T-cell (primary cell): Measurements from ENCODE around the gene ADGRD1. TPM values are rescaled to one million over a fixed set of nuclear protein-coding genes. Genes with fewer than 3 reads are reported as not detected.

Experiments
- ATAC-seq, 4 experiments: fragments of 200-7000 bp in 3 of 4; fragments of 150-1000 bp in 1 of 4; cut with Tn5 transposase; replicated peaks in 1 of 4; 1 replicate in 3 of 4; 2 replicates in 1 of 4; pipeline ENCODE4 v1.10.0; 2021; ENCODE audit warnings: moderate library complexity in 3 of 4, mild to moderate bottlenecking in 2 of 4, moderate number of reproducible peaks in 1 of 4
- CTCF ChIA-PET, 2 donors: fragments of 300-600 bp; sonication (Branson Sonifier 250); formaldehyde crosslinking; loops; one replicate each; lab custom pipeline; 2022; ENCODE audit warnings: antibody characterized with exemption in 2 of 2; lab: Charles Lee
- POLR2A ChIA-PET, 2 donors: fragments of 300-600 bp; sonication (Branson Sonifier 250); formaldehyde crosslinking; loops; one replicate each; lab custom pipeline; 2022; ENCODE audit warnings: antibody characterized with exemption in 2 of 2; lab: Charles Lee
- DNase-seq, 35 experiments: peaks; one replicate each; pipeline versions ENCODE4 v3.0.0 to v3.0.0-alpha.2; 2013 to 2023
- H3K27ac ChIP-seq: one replicate; pipeline ENCODE4 v1.5.1; 2013; ENCODE audit warnings: low read length
- H3K27me3 ChIP-seq, 2 experiments: replicated peaks in 1 of 2; 1 replicate in 1 of 2; 2 replicates in 1 of 2; pipeline versions ENCODE4 v1.6.1 to v1.7.0; 2013; ENCODE audit warnings: low read length in 1 of 2, mixed read lengths in 1 of 2; ENCODE audit not compliant: control insufficient read depth in 2 of 2, insufficient read depth in 2 of 2; ENCODE audit errors: extremely low read depth in 1 of 2
- H3K36me3 ChIP-seq, 2 donors: 1 replicate in 1 of 2; 2 replicates in 1 of 2; pipeline versions ENCODE4 v1.6.1 to v1.7.0; 2013; ENCODE audit warnings: low read length in 1 of 2; ENCODE audit not compliant: control insufficient read depth in 2 of 2, insufficient read depth in 1 of 2; ENCODE audit errors: extremely low read depth in 1 of 2
- H3K4me1 ChIP-seq, 2 experiments: 1 replicate in 1 of 2; 2 replicates in 1 of 2; pipeline versions ENCODE4 v1.6.1 to v1.7.0; 2013; ENCODE audit warnings: low read length in 2 of 2, mixed read lengths in 1 of 2; ENCODE audit not compliant: insufficient read depth in 2 of 2, control insufficient read depth in 1 of 2; ENCODE audit errors: extremely low read depth in 1 of 2
- H3K4me3 ChIP-seq, 2 donors: 1 replicate in 1 of 2; 2 replicates in 1 of 2; pipeline versions ENCODE4 v1.5.1 to v1.7.0; 2013; ENCODE audit warnings: mild to moderate bottlenecking in 2 of 2, low read length in 1 of 2, moderate library complexity in 1 of 2; ENCODE audit not compliant: control insufficient read depth in 1 of 2; ENCODE audit errors: extremely low read depth in 1 of 2
- H3K9me3 ChIP-seq: 2 replicates; pipeline ENCODE4 v1.7.0; 2013
- H3K27ac Mint-ChIP-seq, 2 donors: one replicate each; pipeline ENCODE4 v1.8.0; 2020 to 2021; ENCODE audit warnings: mild to moderate bottlenecking in 2 of 2, mixed read lengths in 2 of 2
- H3K27me3 Mint-ChIP-seq, 2 donors: one replicate each; pipeline ENCODE4 v1.8.0; 2021 to 2022; ENCODE audit warnings: mixed read lengths in 2 of 2
- H3K36me3 Mint-ChIP-seq: one replicate; pipeline ENCODE4 v1.8.0; 2021; ENCODE audit warnings: mixed read lengths
- H3K4me1 Mint-ChIP-seq, 3 donors: one replicate each; pipeline ENCODE4 v1.8.0; 2020 to 2022; ENCODE audit warnings: mixed read lengths in 3 of 3, mild to moderate bottlenecking in 1 of 3
- H3K4me3 Mint-ChIP-seq, 3 donors: one replicate each; pipeline ENCODE4 v1.8.0; 2020 to 2022; ENCODE audit warnings: mild to moderate bottlenecking in 3 of 3, mixed read lengths in 3 of 3, moderate library complexity in 3 of 3
- H3K9me3 Mint-ChIP-seq, 3 donors: one replicate each; pipeline ENCODE4 v1.8.0; 2020 to 2022; ENCODE audit warnings: mixed read lengths in 3 of 3
- WGBS: methylation state at CpG from one replicate; pipeline ENCODE4 v1.1.5; 2013; ENCODE audit warnings: missing lambda C conversion rate; ENCODE audit not compliant: insufficient coverage; 5-methylcytosine and 5-hydroxymethylcytosine counted together
- total RNA-seq, 35 experiments: library from RNA in 6 of 35; stranded (reverse) in 6 of 35; fragments of 120-200 nt in 1 of 35; gene quantifications; one replicate each; pipeline versions ENCODE4 v1.2.1 to v1.2.4 and lab custom pipeline; 2013 to 2026

Gene ADGRD1
- total RNA-seq, 5 donors from 2014 or later (not counting 1 experiment from before 2014, with no cell fraction given) = 0.29 to 1.1 (median 0.43) TPM; not detected in 1

- Histone ChIP-seq H3K4me3 (no peak overlapping the region), H3K27ac (no peak overlapping the region), H3K4me1 (no peaks in the 10 kb centered on the region), H3K9me3 (no peaks in the 10 kb centered on the region), H3K36me3 (no peaks in the 10 kb centered on the region), H3K27me3 (peaks cover 0 to 19% of the 10 kb centered on the region in 2 experiments)
- CTCF ChIA-PET = no interaction called here
- POLR2A ChIA-PET = no interaction called here
- Mint-ChIP-seq H3K36me3 (no peaks in the 10 kb centered on the region), H3K9me3 (no peaks in the 10 kb centered on the region), H3K4me1 (no peaks in the 10 kb centered on the region), H3K27me3 (peaks cover 0 to 3% of the 10 kb centered on the region in 2 donors), H3K27ac (no peak overlapping the region), H3K4me3 (no peak overlapping the region)
- 96% methylated on average over 4 of the region's 11 CpGs for WGBS
- no peak for ATAC-seq
- DNase-seq = no peak
Measured at GRCh38 chr12:131026754-131027153, 73.0 kb downstream of the ADGRD1 start.

- Mint-ChIP-seq H3K9me3 (no peaks in the 10 kb centered on the region), H3K27ac (no peak overlapping the region), H3K36me3 (no peaks in the 10 kb centered on the region), H3K4me1 (no peaks in the 10 kb centered on the region), H3K27me3 (peaks cover 0 to 7% of the 10 kb centered on the region in 2 donors), H3K4me3 (no peak overlapping the region)
- H3K4me1 ChIP-seq = no peaks in the 10 kb centered on the region
- ChIA-PET CTCF (no interaction called here), POLR2A (no interaction called here)
- 100% methylated on average over 1 of the region's 9 CpGs for WGBS
- ATAC-seq = no peak
- no peaks in the 10 kb centered on the region for H3K9me3 ChIP-seq
- H3K36me3 ChIP-seq = no peaks in the 10 kb centered on the region
- H3K27me3 ChIP-seq = peaks cover 0 to 24% of the 10 kb centered on the region in 2 experiments
- H3K4me3 ChIP-seq = no peak overlapping the region
- no peak for DNase-seq
- H3K27ac ChIP-seq = no peak overlapping the region
Measured at GRCh38 chr12:131027264-131027663, 73.6 kb downstream of the ADGRD1 start.

GRCh38 chr12:131027876-131028586 lies 74.3 kb downstream of the ADGRD1 start:
- H3K9me3 ChIP-seq = no peaks in the 10 kb centered on the region
- H3K36me3 ChIP-seq = no peaks in the 10 kb centered on the region
- no peak overlapping the region for H3K4me3 ChIP-seq
- no peak overlapping the region for H3K27ac ChIP-seq
- ATAC-seq (no peak), DNase-seq (no peak)
- WGBS = 77% methylated on average over 16 of the region's 20 CpGs
- no peaks in the 10 kb centered on the region for H3K4me1 Mint-ChIP-seq
- H3K4me3 Mint-ChIP-seq = no peak overlapping the region
- peaks cover 0 to 9% of the 10 kb centered on the region in 2 donors for H3K27me3 Mint-ChIP-seq
- POLR2A ChIA-PET = no interaction called here
- H3K36me3 Mint-ChIP-seq = no peaks in the 10 kb centered on the region
- H3K9me3 Mint-ChIP-seq = no peaks in the 10 kb centered on the region
- no peaks in the 10 kb centered on the region for H3K4me1 ChIP-seq
- CTCF ChIA-PET = no interaction called here
- peaks cover 0 to 26% of the 10 kb centered on the region in 2 experiments for H3K27me3 ChIP-seq
- H3K27ac Mint-ChIP-seq = no peak overlapping the region

- H3K9me3 ChIP-seq = no peaks in the 10 kb centered on the region
- no peak overlapping the region for H3K27ac ChIP-seq
- Mint-ChIP-seq H3K9me3 (no peaks in the 10 kb centered on the region), H3K27ac (no peak overlapping the region), H3K27me3 (peaks cover 0 to 9% of the 10 kb centered on the region in 2 donors), H3K36me3 (no peaks in the 10 kb centered on the region), H3K4me1 (no peaks in the 10 kb centered on the region), H3K4me3 (no peak overlapping the region)
- no peak for DNase-seq
- H3K27me3 ChIP-seq = peaks cover 0 to 22% of the 10 kb centered on the region in 2 experiments
- ATAC-seq = no peak
- no peak overlapping the region for H3K4me3 ChIP-seq
- H3K36me3 ChIP-seq = no peaks in the 10 kb centered on the region
- no peaks in the 10 kb centered on the region for H3K4me1 ChIP-seq
- POLR2A ChIA-PET = no interaction called here
- 90% methylated on average over 24 of the region's 29 CpGs for WGBS
- CTCF ChIA-PET = no interaction called here
Measured at GRCh38 chr12:131028587-131029338, 75.1 kb downstream of the ADGRD1 start.

GRCh38 chr12:131030472-131031328 lies 77.0 kb downstream of the ADGRD1 start:
- ATAC-seq (no peak), DNase-seq (no peak)
- Histone ChIP-seq H3K4me3 (no peak overlapping the region), H3K36me3 (no peaks in the 10 kb centered on the region), H3K27ac (no peak overlapping the region), H3K9me3 (no peaks in the 10 kb centered on the region), H3K27me3 (peaks cover 0 to 22% of the 10 kb centered on the region in 2 experiments), H3K4me1 (no peaks in the 10 kb centered on the region)
- ChIA-PET POLR2A (no interaction called here), CTCF (no interaction called here)
- no peaks in the 10 kb centered on the region for H3K9me3 Mint-ChIP-seq
- WGBS = 89% methylated on average over 31 of the region's 35 CpGs
- no peaks in the 10 kb centered on the region for H3K4me1 Mint-ChIP-seq
- no peaks in the 10 kb centered on the region for H3K36me3 Mint-ChIP-seq
- H3K27ac Mint-ChIP-seq = no peak overlapping the region
- no peak overlapping the region for H3K4me3 Mint-ChIP-seq
- peaks cover 0 to 7% of the 10 kb centered on the region in 2 donors for H3K27me3 Mint-ChIP-seq

- peaks cover 0 to 4% (median 0%) of the 10 kb centered on the region in 3 donors for H3K9me3 Mint-ChIP-seq
- no peaks in the 10 kb centered on the region for H3K36me3 Mint-ChIP-seq
- WGBS = 78% methylated on average over 21 of the region's 28 CpGs
Measured at GRCh38 chr12:131032082-131032750, 78.5 kb downstream of the ADGRD1 start.

More at GRCh38 chr12:131032082-131032750, 78.5 kb downstream of the ADGRD1 start:
- H3K27ac ChIP-seq = no peak overlapping the region
- DNase-seq (no peak), ATAC-seq (no peak)
- Mint-ChIP-seq H3K27me3 (peaks cover 0 to 7% of the 10 kb centered on the region in 2 donors), H3K4me1 (no peaks in the 10 kb centered on the region), H3K27ac (no peak overlapping the region), H3K4me3 (no peak overlapping the region)
- H3K36me3 ChIP-seq = no peaks in the 10 kb centered on the region
- peaks cover 0 to 20% of the 10 kb centered on the region in 2 experiments for H3K27me3 ChIP-seq
- H3K4me1 ChIP-seq = no peaks in the 10 kb centered on the region
- H3K9me3 ChIP-seq = no peaks in the 10 kb centered on the region
- H3K4me3 ChIP-seq = no peak overlapping the region
- CTCF ChIA-PET = no interaction called here
- POLR2A ChIA-PET = no interaction called here
